ENCODE measurements around the gene SH3RF2.
"Not testable (repeated sequence)": the region's sequence is repeated elsewhere in the genome, so short reads cannot be mapped to it uniquely, and the experiment has no call there.

SH3RF2 gene

DNA sequence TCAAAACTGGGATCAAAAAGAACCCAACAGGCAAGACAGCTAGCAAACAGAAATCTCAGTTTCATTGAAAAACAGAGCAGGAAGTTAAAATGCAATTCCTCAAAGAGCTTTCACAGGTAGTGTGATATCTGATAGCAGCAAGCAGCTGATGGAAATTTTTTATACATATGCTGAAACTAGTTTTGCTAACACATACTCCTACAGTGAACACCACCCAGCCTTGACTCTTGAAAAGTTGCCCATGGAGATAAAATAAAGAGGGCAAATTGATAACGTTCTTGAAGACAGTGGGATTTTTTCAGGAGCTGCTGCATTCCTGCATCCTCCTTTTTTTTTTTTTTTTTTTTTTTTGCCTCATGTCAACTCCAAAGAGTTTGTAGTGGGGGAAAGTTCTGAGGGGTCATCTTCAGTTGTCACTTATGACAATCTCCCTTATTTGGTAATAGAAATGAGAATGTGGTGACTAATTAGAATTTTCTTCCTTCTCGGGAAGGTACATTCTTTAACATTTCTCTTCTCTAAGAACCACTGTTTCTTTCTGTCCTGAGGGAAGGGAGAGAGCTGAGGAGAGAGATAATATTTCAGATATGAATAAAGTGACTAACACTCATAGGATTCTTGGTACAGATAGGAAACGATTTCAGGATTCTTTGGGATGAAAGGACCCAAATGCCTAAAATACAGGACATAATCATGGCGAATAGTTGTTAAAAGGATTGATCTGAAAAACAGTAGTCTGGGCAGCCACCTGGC lies 24.6 kb downstream of the SH3RF2 start:
- Histone ChIP-seq H3K9ac (ENCODE audit: low read length in 5 of 5) (no peak overlapping the region), H3K9me3 (ENCODE audit: control insufficient read depth in 5 of 5, low read length in 5 of 5) (no peaks in the 10 kb centered on the region), H3K4me3 (ENCODE audit: low read depth in 1 of 5, low read length in 5 of 5) (no peak overlapping the region), H3K4me1 (ENCODE audit: control insufficient read depth in 5 of 5, insufficient read depth in 5 of 5, low read length in 5 of 5) (peaks cover 0 to 9% (median 8%) of the 10 kb centered on the region in 5 donors), H3K27ac (ENCODE audit: low read depth, low read length) (no peak overlapping the region), H3K27me3 (ENCODE audit: control insufficient read depth in 5 of 5, insufficient read depth in 4 of 5, low read length in 5 of 5) (no peaks in the 10 kb centered on the region), H3K36me3 (ENCODE audit: control insufficient read depth in 5 of 5, insufficient read depth in 5 of 5, low read length in 5 of 5) (no peaks in the 10 kb centered on the region)

DNA sequence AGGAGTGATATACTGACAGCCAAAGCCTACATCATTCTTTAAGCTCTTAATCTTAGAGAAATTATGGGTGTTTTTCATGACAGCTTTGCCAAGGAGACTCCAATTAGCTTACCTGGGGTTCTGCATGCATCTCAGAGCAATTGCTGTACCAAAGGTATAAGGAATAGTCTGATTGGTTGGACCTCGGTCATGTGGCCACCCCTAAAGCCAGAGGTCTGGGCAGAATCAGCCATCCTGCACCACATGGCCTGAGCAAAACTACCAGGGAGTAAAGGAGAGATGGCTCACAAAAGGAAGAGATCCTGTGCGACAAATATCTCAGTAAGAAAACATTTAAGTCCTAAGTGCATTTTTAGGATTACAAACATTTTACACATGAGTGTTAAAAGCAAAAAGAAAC lies 25.6 kb downstream of the SH3RF2 start:
- Histone ChIP-seq H3K27ac (ENCODE audit: low read depth, low read length) (no peak overlapping the region), H3K4me3 (ENCODE audit: low read depth in 1 of 5, low read length in 5 of 5) (no peak overlapping the region), H3K27me3 (ENCODE audit: control insufficient read depth in 5 of 5, insufficient read depth in 4 of 5, low read length in 5 of 5) (no peaks in the 10 kb centered on the region), H3K9ac (ENCODE audit: low read length in 5 of 5) (no peak overlapping the region), H3K4me1 (ENCODE audit: control insufficient read depth in 5 of 5, insufficient read depth in 5 of 5, low read length in 5 of 5) (peaks cover 0 to 13% (median 8%) of the 10 kb centered on the region in 5 donors), H3K36me3 (ENCODE audit: control insufficient read depth in 5 of 5, insufficient read depth in 5 of 5, low read length in 5 of 5) (no peaks in the 10 kb centered on the region), H3K9me3 (ENCODE audit: control insufficient read depth in 5 of 5, low read length in 5 of 5) (no peaks in the 10 kb centered on the region)

DNA sequence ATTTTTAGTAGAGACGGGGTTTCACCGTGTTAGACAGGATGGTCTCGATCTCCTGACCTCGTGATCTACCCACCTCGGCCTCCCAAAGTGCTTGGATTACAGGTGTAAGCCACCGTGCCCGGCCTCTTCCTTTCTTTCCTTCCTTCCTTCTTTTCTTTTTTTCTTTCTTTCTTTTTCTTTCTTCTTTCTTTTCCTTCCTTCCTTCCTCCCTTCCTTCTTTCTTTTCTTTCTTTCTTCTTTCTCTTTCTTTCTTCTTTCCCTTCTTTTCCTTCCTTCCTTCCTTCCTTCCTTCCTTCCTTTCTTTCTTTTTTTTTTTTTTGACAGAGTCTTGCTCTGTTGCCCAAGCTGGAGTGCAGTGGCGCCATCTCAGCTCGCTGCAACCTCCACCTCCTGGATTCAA lies 27.6 kb downstream of the SH3RF2 start:
- not testable (repeated sequence) for H3K4me3 ChIP-seq (ENCODE audit: low read depth in 1 of 5, low read length in 5 of 5); H3K27me3 ChIP-seq (ENCODE audit: control insufficient read depth in 5 of 5, insufficient read depth in 4 of 5, low read length in 5 of 5); H3K27ac ChIP-seq (ENCODE audit: low read depth, low read length); H3K9ac ChIP-seq (ENCODE audit: low read length in 5 of 5); H3K9me3 ChIP-seq (ENCODE audit: control insufficient read depth in 5 of 5, low read length in 5 of 5); H3K36me3 ChIP-seq (ENCODE audit: control insufficient read depth in 5 of 5, insufficient read depth in 5 of 5, low read length in 5 of 5)
- peaks cover 0 to 13% (median 8%) of the 10 kb centered on the region in 5 donors for H3K4me1 ChIP-seq (ENCODE audit: control insufficient read depth in 5 of 5, insufficient read depth in 5 of 5, low read length in 5 of 5)

DNA sequence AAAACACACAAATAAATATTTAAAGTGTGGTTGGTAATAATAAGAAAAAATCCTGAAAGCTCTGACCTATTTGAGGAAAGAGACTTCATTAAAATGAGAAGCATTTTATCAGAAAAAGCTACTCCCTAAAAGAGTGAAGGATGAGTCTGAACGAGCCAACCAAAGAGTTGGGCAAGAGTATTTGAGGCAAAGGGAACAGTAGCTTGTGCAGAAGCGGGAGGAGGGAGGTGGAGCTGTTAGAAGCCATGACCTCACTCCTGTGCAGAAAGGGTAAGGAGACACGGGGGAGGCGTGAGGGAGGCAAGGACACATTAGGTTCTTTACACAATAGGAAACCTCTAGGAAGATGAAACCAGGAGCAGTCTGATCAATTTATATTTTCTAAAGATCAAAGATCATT lies 29.4 kb downstream of the SH3RF2 start:
- Histone ChIP-seq H3K9me3 (ENCODE audit: control insufficient read depth in 5 of 5, low read length in 5 of 5) (no peaks in the 10 kb centered on the region), H3K36me3 (ENCODE audit: control insufficient read depth in 5 of 5, insufficient read depth in 5 of 5, low read length in 5 of 5) (no peaks in the 10 kb centered on the region), H3K9ac (ENCODE audit: low read length in 5 of 5) (no peak overlapping the region), H3K4me3 (ENCODE audit: low read depth in 1 of 5, low read length in 5 of 5) (no peak overlapping the region), H3K27ac (ENCODE audit: low read depth, low read length) (no peak overlapping the region), H3K27me3 (ENCODE audit: control insufficient read depth in 5 of 5, insufficient read depth in 4 of 5, low read length in 5 of 5) (no peaks in the 10 kb centered on the region), H3K4me1 (ENCODE audit: control insufficient read depth in 5 of 5, insufficient read depth in 5 of 5, low read length in 5 of 5) (peaks cover 0 to 13% (median 8%) of the 10 kb centered on the region in 5 donors)

DNA sequence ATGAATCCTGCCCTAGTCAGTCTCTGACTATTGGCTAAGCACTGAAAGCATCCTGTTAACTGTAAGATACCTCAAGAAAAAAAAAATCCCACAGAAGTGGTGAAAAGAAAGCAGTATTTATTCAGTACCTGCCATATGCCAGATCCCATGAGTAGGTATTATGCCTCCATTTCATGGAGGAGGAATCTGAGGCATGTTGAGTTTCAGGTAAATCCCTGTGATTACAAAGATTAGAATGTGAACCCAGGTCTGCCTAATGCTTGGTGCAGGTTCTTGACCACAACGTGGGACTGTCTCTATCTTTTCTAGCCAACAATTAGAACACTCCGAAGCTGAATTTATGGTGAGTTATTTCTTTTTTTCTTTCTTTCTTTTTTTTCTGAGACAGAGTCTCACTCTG lies 30.9 kb downstream of the SH3RF2 start:
- Histone ChIP-seq H3K4me3 (ENCODE audit: low read depth in 1 of 5, low read length in 5 of 5) (no peak overlapping the region), H3K4me1 (ENCODE audit: control insufficient read depth in 5 of 5, insufficient read depth in 5 of 5, low read length in 5 of 5) (peaks cover 0 to 13% (median 8%) of the 10 kb centered on the region in 5 donors), H3K9me3 (ENCODE audit: control insufficient read depth in 5 of 5, low read length in 5 of 5) (no peaks in the 10 kb centered on the region)

DNA sequence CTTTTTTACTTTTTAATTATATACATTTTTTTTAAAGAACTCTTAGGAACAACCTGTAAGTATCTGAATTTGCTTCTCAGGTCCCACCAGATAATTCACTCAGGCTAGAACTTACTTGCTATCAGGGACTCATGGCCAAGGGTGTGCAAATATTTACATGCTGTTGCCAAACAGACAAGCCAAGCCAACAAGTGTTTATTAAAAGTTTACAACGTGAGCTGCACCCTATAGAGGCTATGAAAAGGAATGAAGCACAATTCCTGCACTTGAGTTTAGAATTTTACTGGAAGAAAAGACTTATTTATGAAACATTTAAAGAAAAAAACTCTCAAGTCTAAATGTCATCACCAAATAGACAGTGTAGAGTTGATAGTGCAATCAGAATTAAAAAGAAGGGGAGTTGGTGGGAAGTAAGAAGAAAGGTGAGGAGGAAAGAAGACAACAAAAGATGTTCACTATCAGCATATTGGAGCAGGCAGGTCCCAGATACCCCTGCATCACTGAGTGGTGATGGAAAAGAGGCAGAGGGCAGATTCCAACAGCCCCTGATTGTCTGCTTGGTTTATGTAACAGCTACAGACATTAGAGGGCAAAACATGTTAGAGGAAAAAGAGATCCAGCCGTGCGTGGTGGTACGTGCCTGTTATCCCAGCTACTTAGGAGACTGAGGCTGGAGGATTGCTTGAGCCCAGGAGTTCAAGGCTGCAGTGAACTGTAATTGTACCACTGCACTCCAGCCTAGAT lies 32.8 kb downstream of the SH3RF2 start:
- Histone ChIP-seq H3K36me3 (ENCODE audit: control insufficient read depth in 5 of 5, insufficient read depth in 5 of 5, low read length in 5 of 5) (no peaks in the 10 kb centered on the region), H3K9ac (ENCODE audit: low read length in 5 of 5) (no peak overlapping the region), H3K27ac (ENCODE audit: low read depth, low read length) (no peak overlapping the region), H3K27me3 (ENCODE audit: control insufficient read depth in 5 of 5, insufficient read depth in 4 of 5, low read length in 5 of 5) (no peaks in the 10 kb centered on the region), H3K4me3 (ENCODE audit: low read depth in 1 of 5, low read length in 5 of 5) (no peak overlapping the region), H3K9me3 (ENCODE audit: control insufficient read depth in 5 of 5, low read length in 5 of 5) (peaks cover 0 to 4% (median 0%) of the 10 kb centered on the region in 5 donors), H3K4me1 (ENCODE audit: control insufficient read depth in 5 of 5, insufficient read depth in 5 of 5, low read length in 5 of 5) (peaks cover 0 to 13% (median 8%) of the 10 kb centered on the region in 5 donors)

More for the DNA sequence above, 30.9 kb downstream of the SH3RF2 start:
- no peaks in the 10 kb centered on the region for H3K27me3 ChIP-seq (ENCODE audit: control insufficient read depth in 5 of 5, insufficient read depth in 4 of 5, low read length in 5 of 5)
- H3K36me3 ChIP-seq (ENCODE audit: control insufficient read depth in 5 of 5, insufficient read depth in 5 of 5, low read length in 5 of 5) = no peaks in the 10 kb centered on the region
- H3K9ac ChIP-seq (ENCODE audit: low read length in 5 of 5) = no peak overlapping the region
- H3K27ac ChIP-seq (ENCODE audit: low read depth, low read length) = no peak overlapping the region

DNA sequence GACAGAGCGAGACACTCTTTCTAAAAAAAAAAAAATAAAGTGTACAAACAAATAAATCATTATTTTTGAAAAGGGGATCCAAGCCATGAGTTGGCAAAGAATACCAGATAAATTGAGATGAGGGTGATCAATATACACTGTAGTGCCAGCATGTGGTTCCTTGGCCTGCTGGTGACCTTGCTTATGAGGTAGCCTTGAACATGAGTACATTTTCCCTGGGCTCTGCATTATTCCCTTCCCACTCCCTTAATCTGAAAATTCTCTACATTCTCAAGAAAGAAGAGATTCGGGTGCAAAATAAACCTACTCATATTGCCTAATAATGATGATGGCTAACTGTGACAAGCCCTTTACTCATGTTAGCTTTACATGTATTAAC lies 33.3 kb downstream of the SH3RF2 start:
- Histone ChIP-seq H3K27ac (ENCODE audit: low read depth, low read length) (no peak overlapping the region), H3K9me3 (ENCODE audit: control insufficient read depth in 5 of 5, low read length in 5 of 5) (peaks cover 0 to 4% (median 0%) of the 10 kb centered on the region in 5 donors), H3K27me3 (ENCODE audit: control insufficient read depth in 5 of 5, insufficient read depth in 4 of 5, low read length in 5 of 5) (no peaks in the 10 kb centered on the region), H3K4me1 (ENCODE audit: control insufficient read depth in 5 of 5, insufficient read depth in 5 of 5, low read length in 5 of 5) (peaks cover 0 to 13% (median 8%) of the 10 kb centered on the region in 5 donors), H3K36me3 (ENCODE audit: control insufficient read depth in 5 of 5, insufficient read depth in 5 of 5, low read length in 5 of 5) (no peaks in the 10 kb centered on the region), H3K9ac (ENCODE audit: low read length in 5 of 5) (no peak overlapping the region), H3K4me3 (ENCODE audit: low read depth in 1 of 5, low read length in 5 of 5) (no peak overlapping the region)

DNA sequence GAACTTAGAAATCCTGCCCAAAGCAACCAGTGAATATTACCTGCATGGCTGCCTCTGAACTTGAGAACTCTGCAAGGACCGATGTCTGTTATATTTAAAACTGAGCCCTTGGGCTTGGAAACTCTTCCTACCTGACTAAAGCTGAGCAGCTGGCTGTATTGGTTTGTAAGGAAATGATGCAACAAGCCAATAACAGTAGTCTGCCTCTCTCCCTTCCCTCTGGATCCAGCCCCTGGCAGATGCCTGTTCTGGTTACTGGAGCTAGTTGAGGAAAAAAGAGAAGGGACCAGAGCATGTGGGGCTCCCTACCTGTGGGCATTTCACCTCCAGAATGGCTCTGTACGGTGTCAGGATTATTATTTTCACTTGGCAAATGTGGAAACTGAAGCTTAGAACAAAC lies 34.7 kb downstream of the SH3RF2 start:
- Histone ChIP-seq H3K4me3 (ENCODE audit: low read depth in 1 of 5, low read length in 5 of 5) (no peak overlapping the region), H3K27ac (ENCODE audit: low read depth, low read length) (no peak overlapping the region), H3K27me3 (ENCODE audit: control insufficient read depth in 5 of 5, insufficient read depth in 4 of 5, low read length in 5 of 5) (no peaks in the 10 kb centered on the region)

DNA sequence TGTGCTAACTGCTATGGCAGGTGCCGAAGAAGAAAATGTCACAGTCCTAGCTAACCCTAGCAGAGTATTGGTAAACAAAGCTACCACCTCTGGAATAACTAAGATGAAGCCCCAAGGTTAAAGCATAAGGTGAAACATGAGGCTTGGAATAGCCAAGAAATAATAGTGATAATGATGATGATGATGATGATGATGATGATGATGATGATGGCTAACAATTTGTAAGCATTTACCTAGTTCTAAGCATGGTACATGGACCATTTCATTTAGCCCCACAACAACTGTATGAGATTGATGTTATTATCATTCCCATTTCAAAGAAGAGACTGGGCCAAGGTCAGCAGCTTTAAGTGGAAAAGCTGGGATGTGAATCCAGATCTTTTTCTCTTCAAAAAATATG lies 35.3 kb downstream of the SH3RF2 start:
- Histone ChIP-seq H3K4me3 (ENCODE audit: low read depth in 1 of 5, low read length in 5 of 5) (no peak overlapping the region), H3K9ac (ENCODE audit: low read length in 5 of 5) (no peak overlapping the region), H3K27ac (ENCODE audit: low read depth, low read length) (no peak overlapping the region), H3K9me3 (ENCODE audit: control insufficient read depth in 5 of 5, low read length in 5 of 5) (peaks cover 0 to 4% (median 0%) of the 10 kb centered on the region in 5 donors), H3K4me1 (ENCODE audit: control insufficient read depth in 5 of 5, insufficient read depth in 5 of 5, low read length in 5 of 5) (peaks cover 0 to 5% (median 0%) of the 10 kb centered on the region in 5 donors), H3K27me3 (ENCODE audit: control insufficient read depth in 5 of 5, insufficient read depth in 4 of 5, low read length in 5 of 5) (no peaks in the 10 kb centered on the region), H3K36me3 (ENCODE audit: control insufficient read depth in 5 of 5, insufficient read depth in 5 of 5, low read length in 5 of 5) (no peaks in the 10 kb centered on the region)

More for the DNA sequence above, 34.7 kb downstream of the SH3RF2 start:
- Histone ChIP-seq H3K4me1 (ENCODE audit: control insufficient read depth in 5 of 5, insufficient read depth in 5 of 5, low read length in 5 of 5) (peaks cover 0 to 5% (median 3%) of the 10 kb centered on the region in 5 donors), H3K9ac (ENCODE audit: low read length in 5 of 5) (no peak overlapping the region), H3K9me3 (ENCODE audit: control insufficient read depth in 5 of 5, low read length in 5 of 5) (peaks cover 0 to 4% (median 0%) of the 10 kb centered on the region in 5 donors), H3K36me3 (ENCODE audit: control insufficient read depth in 5 of 5, insufficient read depth in 5 of 5, low read length in 5 of 5) (no peaks in the 10 kb centered on the region)

DNA sequence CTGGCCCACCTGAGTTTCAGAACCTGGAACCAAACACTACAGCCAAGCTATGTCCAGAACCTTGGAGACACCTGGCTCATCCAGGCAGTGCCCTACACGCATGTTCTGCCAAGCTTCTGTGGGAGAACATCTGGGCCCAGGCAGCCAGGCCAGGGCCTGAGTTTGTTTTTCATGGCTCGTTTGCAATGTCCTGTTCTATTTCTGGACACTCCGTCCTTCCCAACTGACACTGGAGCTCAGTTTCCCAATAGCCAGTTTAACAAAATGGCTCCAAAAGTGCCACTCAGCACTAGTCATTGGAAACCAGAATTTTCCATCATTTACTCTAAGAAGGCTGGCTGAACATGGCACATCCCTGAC lies 38.6 kb downstream of the SH3RF2 start:
- H3K4me3 ChIP-seq (ENCODE audit: low read depth in 1 of 5, low read length in 5 of 5) = no peak overlapping the region
- H3K9me3 ChIP-seq (ENCODE audit: control insufficient read depth in 5 of 5, low read length in 5 of 5) = peaks cover 0 to 4% (median 0%) of the 10 kb centered on the region in 5 donors
- H3K27me3 ChIP-seq (ENCODE audit: control insufficient read depth in 5 of 5, insufficient read depth in 4 of 5, low read length in 5 of 5) = no peaks in the 10 kb centered on the region
- H3K9ac ChIP-seq (ENCODE audit: low read length in 5 of 5) = no peak overlapping the region
- no peak overlapping the region for H3K27ac ChIP-seq (ENCODE audit: low read depth, low read length)
- H3K36me3 ChIP-seq (ENCODE audit: control insufficient read depth in 5 of 5, insufficient read depth in 5 of 5, low read length in 5 of 5) = no peaks in the 10 kb centered on the region
- peaks cover 0 to 20% (median 16%) of the 10 kb centered on the region in 5 donors for H3K4me1 ChIP-seq (ENCODE audit: control insufficient read depth in 5 of 5, insufficient read depth in 5 of 5, low read length in 5 of 5)

Data from subcutaneous abdominal adipose tissue (tissue), 5 donors.